ENCODE measurements around the gene PACS1.

The PACS1 gene

GRCh38 chr11:66048547-66049323 lies 21.3 kb upstream of the PACS1 start, which contains the start of gene GAL3ST3:
GAL3ST3 (minus strand) TSS chr11:66049161; CDS start chr11:66045415, 3,746 bp downstream.
- Histone ChIP-seq H3K79me2 (ENCODE audit: insufficient read depth, low read length) (peaks cover 15% of the 10 kb centered on the region), H3K4me1 (ENCODE audit: insufficient read depth, low read length, severe bottlenecking) (peaks cover 35% of the 10 kb centered on the region), H4K20me1 (ENCODE audit: insufficient read depth, low read length) (no peaks in the 10 kb centered on the region), H3F3A (ENCODE audit: insufficient read depth, low read length) (no peaks in the 10 kb centered on the region), H3K9me2 (ENCODE audit: low read depth, low read length) (no peaks in the 10 kb centered on the region), H3K27me3 (ENCODE audit: insufficient read depth, low read length) (peaks cover 5% of the 10 kb centered on the region; the same call in 1 of the 2 replicates), H2AFZ (ENCODE audit: low read length) (no peak within 1 kb of the TSS), H3K36me3 (ENCODE audit: insufficient read depth, low read length) (peaks cover 5% of the 10 kb centered on the region; the same call in 1 of the 2 replicates), H3K27ac (ENCODE audit: low read depth, low read length, poor library complexity, severe bottlenecking) (no peak within 1 kb of the TSS), H3K4me2 (ENCODE audit: low read length) (no peak within 1 kb of the TSS; the same call in 1 of the 2 replicates), H3K9me3 (ENCODE audit: low read length) (no peaks in the 10 kb centered on the region), H3K9ac (ENCODE audit: low read length) (no peak within 1 kb of the TSS), H3K4me3 (ENCODE audit: low read depth, low read length, poor library complexity, severe bottlenecking) (no peak within 1 kb of the TSS)
- TF ChIP-seq EZH2 (IDR thresholded peaks at IDR 0.05; ENCODE audit: borderline replicate concordance, low read length): no peak
- TF ChIP-seq, protein P1, sequence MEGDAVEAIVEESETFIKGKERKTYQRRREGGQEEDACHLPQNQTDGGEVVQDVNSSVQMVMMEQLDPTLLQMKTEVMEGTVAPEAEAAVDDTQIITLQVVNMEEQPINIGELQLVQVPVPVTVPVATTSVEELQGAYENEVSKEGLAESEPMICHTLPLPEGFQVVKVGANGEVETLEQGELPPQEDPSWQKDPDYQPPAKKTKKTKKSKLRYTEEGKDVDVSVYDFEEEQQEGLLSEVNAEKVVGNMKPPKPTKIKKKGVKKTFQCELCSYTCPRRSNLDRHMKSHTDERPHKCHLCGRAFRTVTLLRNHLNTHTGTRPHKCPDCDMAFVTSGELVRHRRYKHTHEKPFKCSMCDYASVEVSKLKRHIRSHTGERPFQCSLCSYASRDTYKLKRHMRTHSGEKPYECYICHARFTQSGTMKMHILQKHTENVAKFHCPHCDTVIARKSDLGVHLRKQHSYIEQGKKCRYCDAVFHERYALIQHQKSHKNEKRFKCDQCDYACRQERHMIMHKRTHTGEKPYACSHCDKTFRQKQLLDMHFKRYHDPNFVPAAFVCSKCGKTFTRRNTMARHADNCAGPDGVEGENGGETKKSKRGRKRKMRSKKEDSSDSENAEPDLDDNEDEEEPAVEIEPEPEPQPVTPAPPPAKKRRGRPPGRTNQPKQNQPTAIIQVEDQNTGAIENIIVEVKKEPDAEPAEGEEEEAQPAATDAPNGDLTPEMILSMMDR (IDR thresholded peaks at IDR 0.05; ENCODE audit: low read length): no peak

DNA sequence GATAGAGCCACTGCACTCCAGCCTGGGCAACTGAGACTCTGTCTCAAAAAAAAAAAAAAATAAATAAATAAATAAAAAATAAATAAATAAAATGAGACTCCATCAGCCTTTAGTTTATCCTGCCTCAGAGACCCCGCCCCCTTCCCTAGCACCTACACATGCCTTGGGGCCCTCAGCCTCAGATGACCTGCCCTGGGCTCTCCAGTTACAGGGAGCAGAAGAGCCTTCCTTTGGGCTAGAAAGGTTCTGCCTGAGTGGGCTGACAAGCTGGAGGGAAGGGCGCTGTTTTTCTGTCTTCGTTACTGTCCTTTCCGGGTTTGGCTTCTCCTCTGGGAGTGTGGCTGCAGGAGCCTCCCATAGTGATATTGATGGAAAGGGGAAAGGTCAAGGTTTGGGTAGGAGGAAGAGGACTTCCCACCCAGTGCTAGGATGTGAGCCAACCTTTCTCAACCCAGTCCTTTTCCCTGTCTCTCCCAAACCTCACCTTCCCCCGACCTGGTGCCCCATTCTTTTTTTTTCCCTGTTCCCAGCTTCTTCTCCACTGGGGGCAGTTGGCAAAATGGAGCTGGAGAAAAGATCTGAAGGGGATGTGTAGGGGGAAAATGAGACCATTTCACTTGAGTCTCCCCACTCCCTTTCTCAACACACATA lies 19.4 kb upstream of the PACS1 start:
- Histone ChIP-seq H4K20me1 (ENCODE audit: insufficient read depth, low read length) (no peaks in the 10 kb centered on the region), H3K4me2 (ENCODE audit: low read length) (peak overlapping the region; percentile 88; the same call in 1 of the 2 replicates), H3K27me3 (ENCODE audit: insufficient read depth, low read length) (peaks cover 5% of the 10 kb centered on the region; the same call in 1 of the 2 replicates), H3K9me3 (ENCODE audit: low read length) (no peaks in the 10 kb centered on the region), H3K4me3 (ENCODE audit: low read depth, low read length, poor library complexity, severe bottlenecking) (peak overlapping the region; percentile 91), H2AFZ (ENCODE audit: low read length) (no peak overlapping the region), H3K9ac (ENCODE audit: low read length) (peak overlapping the region; percentile 73; the same call in 1 of the 2 replicates), H3K36me3 (ENCODE audit: insufficient read depth, low read length) (peaks cover 22% of the 10 kb centered on the region), H3K4me1 (ENCODE audit: insufficient read depth, low read length, severe bottlenecking) (peaks cover 25% of the 10 kb centered on the region), H3K27ac (ENCODE audit: low read depth, low read length, poor library complexity, severe bottlenecking) (no peak overlapping the region), H3K79me2 (ENCODE audit: insufficient read depth, low read length) (peaks cover 16% of the 10 kb centered on the region), H3K9me2 (ENCODE audit: low read depth, low read length) (no peaks in the 10 kb centered on the region), H3F3A (ENCODE audit: insufficient read depth, low read length) (no peaks in the 10 kb centered on the region)
- no peak for TF ChIP-seq EZH2 (IDR thresholded peaks at IDR 0.05; ENCODE audit: borderline replicate concordance, low read length)
- TF ChIP-seq, protein P1 (IDR thresholded peaks at IDR 0.05; ENCODE audit: low read length): no peak

DNA sequence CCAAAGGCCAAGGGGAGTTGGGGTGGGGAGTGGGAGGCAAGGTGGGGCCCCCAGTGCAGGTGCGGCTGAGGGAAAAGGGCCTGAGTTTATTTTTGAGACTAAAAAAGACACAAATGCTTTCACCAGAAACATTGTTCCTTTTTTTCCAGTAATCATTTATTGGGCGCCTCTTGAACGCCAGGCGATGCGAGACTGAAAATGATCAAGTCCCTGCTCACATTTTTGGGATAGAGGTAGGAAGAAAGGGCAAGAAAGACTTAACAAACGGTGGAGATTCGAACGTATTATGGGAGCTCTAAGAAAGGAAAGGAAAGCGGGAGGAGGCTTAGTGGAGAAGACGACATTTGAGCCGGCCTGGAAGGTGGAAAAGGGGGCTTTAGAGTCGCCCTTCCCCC lies 18.7 kb upstream of the PACS1 start:
- Histone ChIP-seq H3K4me2 (ENCODE audit: low read length) (peak overlapping the region; percentile 88), H3K9ac (ENCODE audit: low read length) (peak overlapping the region; percentile 73), H3K4me1 (ENCODE audit: insufficient read depth, low read length, severe bottlenecking) (peaks cover 25% of the 10 kb centered on the region), H3F3A (ENCODE audit: insufficient read depth, low read length) (no peaks in the 10 kb centered on the region), H3K27ac (ENCODE audit: low read depth, low read length, poor library complexity, severe bottlenecking) (peak overlapping the region; percentile 27), H4K20me1 (ENCODE audit: insufficient read depth, low read length) (no peaks in the 10 kb centered on the region), H3K9me3 (ENCODE audit: low read length) (no peaks in the 10 kb centered on the region), H3K27me3 (ENCODE audit: insufficient read depth, low read length) (no peaks in the 10 kb centered on the region), H3K36me3 (ENCODE audit: insufficient read depth, low read length) (peaks cover 29% of the 10 kb centered on the region), H3K4me3 (ENCODE audit: low read depth, low read length, poor library complexity, severe bottlenecking) (peak overlapping the region; percentile 91), H3K9me2 (ENCODE audit: low read depth, low read length) (no peaks in the 10 kb centered on the region), H3K79me2 (ENCODE audit: insufficient read depth, low read length) (peaks cover 16% of the 10 kb centered on the region), H2AFZ (ENCODE audit: low read length) (no peak overlapping the region)
- no peak for TF ChIP-seq EZH2 (IDR thresholded peaks at IDR 0.05; ENCODE audit: borderline replicate concordance, low read length)
- TF ChIP-seq, protein P1 (IDR thresholded peaks at IDR 0.05; ENCODE audit: low read length): no peak

Measured in OCI-LY1 (cell line).